Pancreas (tissue), 10 donors: ENCODE measurements around the gene DOCK1. TPM values are rescaled to one million over a fixed set of nuclear protein-coding genes. Genes with fewer than 3 reads are reported as not detected.

ENCODE experiments used
- ATAC-seq, 4 donors: fragments of 200-7000 bp; cut with Tn5 transposase; one replicate each; pipeline versions ENCODE4 v1.8.0 to v1.9.1; 2020; ENCODE audit warnings: mild to moderate bottlenecking in 4 of 4, moderate library complexity in 4 of 4
- DNase-seq, 6 donors: peaks; one replicate each; pipeline ENCODE4 v3.0.0-alpha.2; 2020
- FAIRE-seq: peaks from 2 replicates; lab custom pipeline; 2012; peaks lifted over from hg19 to GRCh38; lab: Jason Lieb, UNC
- H3K27ac ChIP-seq, 4 donors: fragments of 200-600 bp; sonication (generic); 1 replicate in 3 of 4; 2 replicates in 1 of 4; pipeline versions ENCODE4 v1.5.0 to v1.8.0; 2020
- H3K27me3 ChIP-seq, 4 donors: fragments of 200-600 bp; one replicate each; pipeline ENCODE4 v1.8.0; 2021
- H3K36me3 ChIP-seq, 3 donors: fragments of 200-600 bp; sonication (generic) in 1 of 3; one replicate each; pipeline versions ENCODE4 v1.5.0 to v1.8.0; 2020 to 2021
- H3K4me1 ChIP-seq, 3 donors: fragments of 200-600 bp; one replicate each; pipeline ENCODE4 v1.8.0; 2021
- H3K4me3 ChIP-seq, 4 donors: fragments of 200-600 bp; sonication (generic) in 2 of 4; one replicate each; pipeline versions ENCODE4 v1.5.0 to v1.8.0; 2020 to 2021
- H3K9me3 ChIP-seq, 4 donors: fragments of 200-600 bp; one replicate each; pipeline ENCODE4 v1.8.0; 2021
- WGBS, 2 donors: extraction: QIAGEN DNeasy Blood & Tissue Kit; methylation state at CpG; one replicate each; pipeline ENCODE4 v1.1.7; 2013; 5-methylcytosine and 5-hydroxymethylcytosine counted together
- intact Hi-C, 3 donors: fragments of 100-400 bp; cut with DNase I; formaldehyde crosslinking; loops; one replicate each; pipeline versions ENCODE4 v1.11.1 to v1.14.2; 2022
- polyA plus RNA-seq, 2 donors: library from polyadenylated mRNA; stranded (reverse); fragments of 200-250 nt; gene quantifications; one replicate each; pipeline ENCODE4 v1.2.3, GENCODE V29; 2013
- total RNA-seq, 6 donors: library from RNA; stranded (reverse); fragmentation: NEBNext Ultra II Directional in 4 of 6; extraction: Animal tissue kit (Norgen Biotek cat#: 25700) in 4 of 6; gene quantifications; one replicate each; pipeline versions ENCODE4 v1.2.1 to v1.2.4, GENCODE V29; 2021 to 2023
- TF ChIP-seq, protein P1 (sequence below), 4 donors: fragments of 200-600 bp; sonication (generic) in 3 of 4; IDR thresholded peaks; one replicate each; pipeline versions ENCODE4 v1.5.0 to v1.8.0; 2021; ENCODE audit warnings: antibody characterized with exemption in 4 of 4
- donor health status: healthy with polysubstance abuse.
- donor health status: DM: no; HTN: no; CAD: no; lungs with moderate emphysema.
- donor health status: DM: no; HTN: no; CAD: no.
- donor health status: control.
- donor health status: control.
- donor health status: Bipolar disorder and iron deficiency.
- donor health status: DM: yes; HTN: yes; CAD: no.
- donor health status: DM: no; HTN: no; CAD: no.
- donor health status: DM: no; HTN: no; CAD: no.
- donor health status: DM: yes; HTN: yes; CAD: no.

Gene DOCK1
- total and polyA plus RNA-seq, 8 donors: 12.1 to 38.6 (median 24.2) TPM

GRCh38 chr10:127016331-127016730 lies 111.1 kb downstream of the DOCK1 start:
- DNase-seq: no peak
- Histone ChIP-seq H3K4me1 (peaks cover 3 to 10% (median 6%) of the 10 kb centered on the region in 3 donors), H3K36me3 (no peaks in the 10 kb centered on the region), H3K9me3 (no peaks in the 10 kb centered on the region), H3K27me3 (no peaks in the 10 kb centered on the region), H3K27ac (no peak overlapping the region), H3K4me3 (no peak overlapping the region)
- FAIRE-seq: no peak
- 93 to 96% methylated on average over 11 of the region's 11 CpGs for WGBS, 2 donors
- ATAC-seq: no peak
- intact Hi-C loops: no loop called here
- TF ChIP-seq, protein P1, sequence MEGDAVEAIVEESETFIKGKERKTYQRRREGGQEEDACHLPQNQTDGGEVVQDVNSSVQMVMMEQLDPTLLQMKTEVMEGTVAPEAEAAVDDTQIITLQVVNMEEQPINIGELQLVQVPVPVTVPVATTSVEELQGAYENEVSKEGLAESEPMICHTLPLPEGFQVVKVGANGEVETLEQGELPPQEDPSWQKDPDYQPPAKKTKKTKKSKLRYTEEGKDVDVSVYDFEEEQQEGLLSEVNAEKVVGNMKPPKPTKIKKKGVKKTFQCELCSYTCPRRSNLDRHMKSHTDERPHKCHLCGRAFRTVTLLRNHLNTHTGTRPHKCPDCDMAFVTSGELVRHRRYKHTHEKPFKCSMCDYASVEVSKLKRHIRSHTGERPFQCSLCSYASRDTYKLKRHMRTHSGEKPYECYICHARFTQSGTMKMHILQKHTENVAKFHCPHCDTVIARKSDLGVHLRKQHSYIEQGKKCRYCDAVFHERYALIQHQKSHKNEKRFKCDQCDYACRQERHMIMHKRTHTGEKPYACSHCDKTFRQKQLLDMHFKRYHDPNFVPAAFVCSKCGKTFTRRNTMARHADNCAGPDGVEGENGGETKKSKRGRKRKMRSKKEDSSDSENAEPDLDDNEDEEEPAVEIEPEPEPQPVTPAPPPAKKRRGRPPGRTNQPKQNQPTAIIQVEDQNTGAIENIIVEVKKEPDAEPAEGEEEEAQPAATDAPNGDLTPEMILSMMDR (IDR thresholded peaks at IDR 0.05): no peak

DNA sequence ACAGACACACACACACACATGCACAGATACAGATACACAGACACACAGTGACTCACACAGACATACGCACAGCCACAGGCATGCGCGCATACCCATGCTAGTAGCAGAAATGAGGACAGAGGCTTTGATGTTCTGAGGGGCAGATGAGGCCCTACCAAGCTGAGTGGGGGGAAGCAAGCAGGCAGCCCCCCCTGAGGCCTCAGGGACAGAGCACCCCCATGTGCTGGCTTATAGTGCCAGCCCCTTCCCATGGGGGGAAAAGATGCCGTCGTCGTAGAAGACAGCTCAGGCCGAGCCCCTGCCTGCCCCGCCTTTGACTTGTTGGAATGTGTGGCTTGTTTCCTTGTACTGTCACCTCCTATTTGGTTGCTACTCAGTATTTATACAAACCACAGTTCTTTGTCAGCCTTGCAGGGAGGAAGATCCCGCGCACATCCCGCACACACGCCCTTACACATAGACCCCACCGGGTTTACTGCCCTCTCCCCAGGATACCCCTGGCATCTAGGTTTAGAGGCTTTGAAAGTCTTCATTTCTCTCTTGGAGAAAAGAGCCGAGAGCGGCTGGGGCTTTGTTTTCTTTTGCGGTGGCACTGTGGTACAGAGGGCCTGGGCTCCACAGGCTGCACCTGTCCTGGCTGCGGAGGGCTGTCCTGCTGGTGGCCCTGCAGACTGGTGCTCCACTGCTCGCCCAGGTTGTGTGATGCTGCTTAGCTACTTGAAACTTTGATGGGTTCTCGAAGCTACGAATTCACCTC lies 112.5 kb downstream of the DOCK1 start:
- Histone ChIP-seq H3K4me1 (peaks cover 0 to 10% (median 6%) of the 10 kb centered on the region in 3 donors), H3K27ac (no peak overlapping the region), H3K9me3 (no peaks in the 10 kb centered on the region), H3K4me3 (no peak overlapping the region), H3K27me3 (no peaks in the 10 kb centered on the region), H3K36me3 (no peaks in the 10 kb centered on the region)
- ATAC-seq (no peak), FAIRE-seq (no peak), DNase-seq (no peak)
- intact Hi-C loops: no loop called here
- 93 to 94% methylated on average over 20 of the region's 20 CpGs for WGBS, 2 donors
- TF ChIP-seq, protein P1 (IDR thresholded peaks at IDR 0.05): no peak

- FAIRE-seq (no peak), DNase-seq (no peak), ATAC-seq (no peak)
- TF ChIP-seq, protein P1 (IDR thresholded peaks at IDR 0.05): no peak
- no peak overlapping the region for H3K27ac ChIP-seq
- no peak overlapping the region for H3K4me3 ChIP-seq
- H3K27me3 ChIP-seq: no peaks in the 10 kb centered on the region
- H3K4me1 ChIP-seq: peaks cover 0 to 7% (median 6%) of the 10 kb centered on the region in 3 donors
- no peaks in the 10 kb centered on the region for H3K9me3 ChIP-seq
- intact Hi-C loops: no loop called here
- H3K36me3 ChIP-seq: no peaks in the 10 kb centered on the region
- WGBS, 2 donors: 95% methylated on average over 4 of the region's 4 CpGs
Observed at GRCh38 chr10:127018298-127018650, 113.0 kb downstream of the DOCK1 start.

DNA sequence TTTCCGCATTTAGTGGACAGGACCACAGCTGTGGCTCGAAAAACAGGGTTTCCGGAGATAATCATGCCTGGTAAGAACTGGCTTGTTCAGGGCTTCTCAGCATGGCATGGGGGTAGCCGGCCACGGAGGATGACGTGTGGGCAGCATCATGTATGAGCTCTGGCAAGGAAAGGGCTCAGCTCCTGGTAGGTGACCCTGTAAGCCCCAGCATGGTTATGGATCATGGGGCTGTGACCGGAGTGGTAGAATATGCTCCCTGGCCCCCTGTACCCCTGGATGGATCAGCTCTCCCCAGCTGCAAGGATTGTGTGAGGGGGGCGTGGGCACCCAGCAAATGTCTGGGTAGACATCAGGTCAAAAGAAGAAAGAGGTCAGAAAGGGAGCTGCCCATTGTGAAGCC lies 113.5 kb downstream of the DOCK1 start:
- H3K4me3 ChIP-seq: no peak overlapping the region
- DNase-seq: no peak
- no peak for ATAC-seq
- H3K36me3 ChIP-seq: peaks cover 0 to under 1% (median 0%) of the 10 kb centered on the region in 3 donors
- H3K4me1 ChIP-seq: peaks cover 0 to 2% (median 1%) of the 10 kb centered on the region in 3 donors
- FAIRE-seq: no peak
- H3K9me3 ChIP-seq: no peaks in the 10 kb centered on the region
- WGBS, 2 donors: 96 to 98% methylated on average over 8 of the region's 8 CpGs
- TF ChIP-seq, protein P1 (IDR thresholded peaks at IDR 0.05): no peak
- no peaks in the 10 kb centered on the region for H3K27me3 ChIP-seq
- intact Hi-C loops: no loop called here
- no peak overlapping the region for H3K27ac ChIP-seq

DNA sequence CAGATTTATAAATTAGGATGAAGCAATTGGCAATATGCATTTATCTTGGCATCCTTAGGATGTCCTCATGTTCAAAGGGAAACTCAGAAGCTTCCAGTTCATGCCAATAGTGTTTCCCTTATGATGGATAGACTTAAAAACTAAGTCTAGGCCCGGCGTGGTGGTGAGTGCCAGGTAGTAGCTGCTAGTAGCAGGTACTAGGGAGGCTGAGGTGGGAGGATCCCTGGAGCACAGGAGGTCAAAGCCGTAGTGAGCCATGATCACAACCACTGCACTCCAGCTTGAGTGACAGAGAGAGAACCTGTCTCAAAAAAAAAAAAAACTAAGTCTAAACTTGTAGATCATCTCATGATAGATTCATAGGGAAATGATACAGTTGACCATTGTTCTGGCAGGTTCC lies 115.0 kb downstream of the DOCK1 start:
- ATAC-seq (no peak), DNase-seq (no peak), FAIRE-seq (no peak)
- Histone ChIP-seq H3K36me3 (peaks cover 0 to 11% (median 0%) of the 10 kb centered on the region in 3 donors), H3K27me3 (no peaks in the 10 kb centered on the region), H3K4me1 (no peaks in the 10 kb centered on the region), H3K9me3 (no peaks in the 10 kb centered on the region), H3K27ac (no peak overlapping the region), H3K4me3 (no peak overlapping the region)
- WGBS, 2 donors: 96 to 99% methylated on average over 3 of the region's 3 CpGs
- intact Hi-C loops: no loop called here
- TF ChIP-seq, protein P1 (IDR thresholded peaks at IDR 0.05): no peak
